ENCODE measurements around the gene TEX28. TPM values are rescaled to one million over a fixed set of nuclear protein-coding genes. Genes with fewer than 3 reads are reported as not detected.
"Not testable (repeated sequence)": the region's sequence is repeated elsewhere in the genome, so short reads cannot be mapped to it uniquely, and the experiment has no call there.

TEX28 gene, protein sequence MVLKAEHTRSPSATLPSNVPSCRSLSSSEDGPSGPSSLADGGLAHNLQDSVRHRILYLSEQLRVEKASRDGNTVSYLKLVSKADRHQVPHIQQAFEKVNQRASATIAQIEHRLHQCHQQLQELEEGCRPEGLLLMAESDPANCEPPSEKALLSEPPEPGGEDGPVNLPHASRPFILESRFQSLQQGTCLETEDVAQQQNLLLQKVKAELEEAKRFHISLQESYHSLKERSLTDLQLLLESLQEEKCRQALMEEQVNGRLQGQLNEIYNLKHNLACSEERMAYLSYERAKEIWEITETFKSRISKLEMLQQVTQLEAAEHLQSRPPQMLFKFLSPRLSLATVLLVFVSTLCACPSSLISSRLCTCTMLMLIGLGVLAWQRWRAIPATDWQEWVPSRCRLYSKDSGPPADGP
- polyA plus RNA-seq (2013, experiment 1 of 4), result not detected
- polyA plus RNA-seq (2013, experiment 2 of 4), result not detected
- not detected for polyA plus RNA-seq (2013, experiment 3 of 4)
- not detected for polyA plus RNA-seq (2013, experiment 4 of 4)

GRCh38 chrX:154294791-154295574 lies at the start of gene TEX28:
TSS of gene TEX28 (minus strand) at chrX:154295124. CDS start at chrX:154292117, 3,007 bp downstream.
- Histone ChIP-seq H3K9me3 (ENCODE audit: control insufficient read depth, low read length) (no peaks in the 10 kb centered on the region), H3K27me3 (ENCODE audit: control insufficient read depth, insufficient read depth, low read length, poor library complexity, severe bottlenecking) (no peaks in the 10 kb centered on the region), H3K36me3 (ENCODE audit: control insufficient read depth, insufficient read depth, low read length) (no peaks in the 10 kb centered on the region), H3K27ac (ENCODE audit: insufficient read depth, low read depth, low read length, poor library complexity, severe bottlenecking) (no peak within 1 kb of the TSS), H3K4me1 (ENCODE audit: control insufficient read depth, insufficient read depth, low read length) (no peaks in the 10 kb centered on the region), H3K4me3 (ENCODE audit: insufficient read depth, low read depth, low read length) (no peak within 1 kb of the TSS)
- 92 to 95% methylated on average over 29 to 35 of the region's 39 CpGs for WGBS, 2 experiments

DNA sequence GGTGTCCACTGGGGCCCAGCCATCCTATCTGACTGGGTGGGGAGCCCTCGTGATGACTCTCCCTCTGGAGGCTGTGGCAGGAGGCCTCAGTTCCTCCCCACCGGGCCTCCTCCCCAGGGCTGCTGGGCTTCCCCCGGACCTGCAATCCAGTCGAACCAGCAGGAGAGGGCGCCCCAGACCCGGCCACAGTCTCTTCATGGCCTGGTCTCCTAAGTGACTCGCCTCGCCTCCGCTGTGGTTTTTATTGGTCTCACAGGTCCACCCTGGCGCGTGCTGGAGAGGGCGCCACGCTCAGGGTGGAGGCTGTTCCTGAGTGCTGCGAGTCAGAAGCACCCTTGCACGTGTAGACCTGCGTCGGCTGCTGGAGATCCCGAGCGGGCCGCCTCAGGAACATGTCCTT lies 48.7 kb upstream of the TEX28 start:
- not testable (repeated sequence) for H3K27me3 ChIP-seq (ENCODE audit: control insufficient read depth, insufficient read depth, low read length, poor library complexity, severe bottlenecking); H3K4me1 ChIP-seq (ENCODE audit: control insufficient read depth, insufficient read depth, low read length); H3K27ac ChIP-seq (ENCODE audit: insufficient read depth, low read depth, low read length, poor library complexity, severe bottlenecking); H3K4me3 ChIP-seq (ENCODE audit: insufficient read depth, low read depth, low read length); H3K9me3 ChIP-seq (ENCODE audit: control insufficient read depth, low read length); H3K36me3 ChIP-seq (ENCODE audit: control insufficient read depth, insufficient read depth, low read length)
- WGBS, 2 experiments, result no CpG with 5 or more reads among the region's 20 CpGs

- H3K4me3 ChIP-seq (ENCODE audit: insufficient read depth, low read depth, low read length); H3K4me1 ChIP-seq (ENCODE audit: control insufficient read depth, insufficient read depth, low read length); H3K9me3 ChIP-seq (ENCODE audit: control insufficient read depth, low read length); H3K27ac ChIP-seq (ENCODE audit: insufficient read depth, low read depth, low read length, poor library complexity, severe bottlenecking); H3K27me3 ChIP-seq (ENCODE audit: control insufficient read depth, insufficient read depth, low read length, poor library complexity, severe bottlenecking); H3K36me3 ChIP-seq (ENCODE audit: control insufficient read depth, insufficient read depth, low read length): not testable (repeated sequence)
- no CpG with 5 or more reads among the region's 16 CpGs for WGBS, 2 experiments
Measured at GRCh38 chrX:154343063-154343462, 48.1 kb upstream of the TEX28 start.

GRCh38 chrX:154341399-154342298 lies 46.7 kb upstream of the TEX28 start:
- H3K4me1 ChIP-seq (ENCODE audit: control insufficient read depth, insufficient read depth, low read length); H3K9me3 ChIP-seq (ENCODE audit: control insufficient read depth, low read length); H3K36me3 ChIP-seq (ENCODE audit: control insufficient read depth, insufficient read depth, low read length); H3K4me3 ChIP-seq (ENCODE audit: insufficient read depth, low read depth, low read length); H3K27ac ChIP-seq (ENCODE audit: insufficient read depth, low read depth, low read length, poor library complexity, severe bottlenecking); H3K27me3 ChIP-seq (ENCODE audit: control insufficient read depth, insufficient read depth, low read length, poor library complexity, severe bottlenecking): not testable (repeated sequence)
- WGBS, 2 experiments, result 0 to 2% methylated on average over 10 to 12 of the region's 115 CpGs

DNA sequence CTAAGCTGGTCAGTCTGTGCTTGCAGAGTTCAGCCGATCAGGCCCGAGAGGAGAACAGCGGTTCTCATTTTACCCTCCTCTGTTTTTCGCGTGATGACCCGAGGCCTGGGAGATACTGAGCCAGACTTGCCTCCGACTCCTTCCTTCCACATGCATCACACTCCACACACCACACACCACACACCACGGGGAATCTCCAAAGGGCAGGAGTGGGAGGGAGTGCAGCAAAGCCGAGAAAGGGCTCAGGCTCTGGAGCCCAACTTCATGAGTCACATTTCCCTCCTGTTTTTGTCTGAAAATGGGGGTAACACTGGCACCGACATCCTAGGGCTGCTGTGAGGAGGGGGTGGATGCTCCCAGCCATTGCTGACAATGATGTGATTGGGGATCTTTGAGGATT lies 39.6 kb upstream of the TEX28 start:
- WGBS, 2 experiments, result 76 to 83% methylated on average over 10 of the region's 10 CpGs

DNA sequence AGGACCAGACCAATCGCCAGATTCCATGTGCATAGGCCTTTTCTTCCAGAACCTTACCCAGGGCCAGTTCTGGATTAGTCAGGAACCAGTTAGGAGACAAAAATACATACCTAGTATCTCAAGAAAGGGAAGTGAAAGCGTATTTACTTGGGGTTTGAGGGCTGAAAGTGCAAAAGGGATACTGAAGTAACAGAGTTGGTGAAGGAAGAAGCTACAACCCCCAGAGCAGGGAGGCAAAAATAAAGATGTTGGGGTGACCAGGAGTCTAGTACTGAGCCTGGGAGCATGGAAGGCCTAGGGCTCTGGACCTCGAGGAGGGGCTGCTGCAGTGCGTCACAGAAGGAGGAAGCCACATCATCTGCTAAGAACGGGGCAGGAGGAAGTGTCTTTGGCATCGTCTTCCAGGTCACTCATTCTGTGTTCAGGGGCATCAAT lies 38.9 kb upstream of the TEX28 start:
- H3K4me1 ChIP-seq (ENCODE audit: control insufficient read depth, insufficient read depth, low read length), result no peaks in the 10 kb centered on the region
- no peaks in the 10 kb centered on the region for H3K27me3 ChIP-seq (ENCODE audit: control insufficient read depth, insufficient read depth, low read length, poor library complexity, severe bottlenecking)
- 90 to 92% methylated on average over 6 of the region's 6 CpGs for WGBS, 2 experiments
- no peak overlapping the region for H3K27ac ChIP-seq (ENCODE audit: insufficient read depth, low read depth, low read length, poor library complexity, severe bottlenecking)
- H3K4me3 ChIP-seq (ENCODE audit: insufficient read depth, low read depth, low read length), result no peak overlapping the region
- no peaks in the 10 kb centered on the region for H3K9me3 ChIP-seq (ENCODE audit: control insufficient read depth, low read length)
- H3K36me3 ChIP-seq (ENCODE audit: control insufficient read depth, insufficient read depth, low read length), result no peaks in the 10 kb centered on the region

More for the DNA sequence above, 39.6 kb upstream of the TEX28 start:
- Histone ChIP-seq H3K36me3 (ENCODE audit: control insufficient read depth, insufficient read depth, low read length) (no peaks in the 10 kb centered on the region), H3K4me1 (ENCODE audit: control insufficient read depth, insufficient read depth, low read length) (no peaks in the 10 kb centered on the region), H3K4me3 (ENCODE audit: insufficient read depth, low read depth, low read length) (no peak overlapping the region), H3K27ac (ENCODE audit: insufficient read depth, low read depth, low read length, poor library complexity, severe bottlenecking) (no peak overlapping the region), H3K9me3 (ENCODE audit: control insufficient read depth, low read length) (no peaks in the 10 kb centered on the region), H3K27me3 (ENCODE audit: control insufficient read depth, insufficient read depth, low read length, poor library complexity, severe bottlenecking) (no peaks in the 10 kb centered on the region)

DNA sequence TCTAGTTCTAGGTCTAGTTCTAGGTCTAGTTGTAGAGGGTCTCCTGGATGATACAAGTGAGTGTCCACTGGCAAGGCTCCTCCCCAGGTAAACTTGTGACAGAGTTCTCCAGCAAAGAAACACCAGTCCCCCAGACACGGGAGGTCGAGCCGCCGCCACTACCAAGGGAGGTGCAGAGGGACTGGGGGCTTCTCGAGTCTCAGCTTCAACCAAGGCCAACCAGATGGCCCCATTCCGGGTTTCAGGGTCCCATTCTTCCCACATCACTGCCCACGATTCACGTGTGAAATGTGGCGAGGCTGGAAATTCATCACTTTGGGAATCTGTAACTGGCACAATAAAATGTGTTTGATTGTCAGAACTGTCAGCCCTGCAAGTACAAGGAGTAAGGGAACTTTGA lies 38.2 kb upstream of the TEX28 start:
- H3K4me3 ChIP-seq (ENCODE audit: insufficient read depth, low read depth, low read length), result no peak overlapping the region
- no peaks in the 10 kb centered on the region for H3K9me3 ChIP-seq (ENCODE audit: control insufficient read depth, low read length)
- H3K36me3 ChIP-seq (ENCODE audit: control insufficient read depth, insufficient read depth, low read length), result no peaks in the 10 kb centered on the region
- H3K4me1 ChIP-seq (ENCODE audit: control insufficient read depth, insufficient read depth, low read length), result no peaks in the 10 kb centered on the region
- 95 to 97% methylated on average over 9 of the region's 9 CpGs for WGBS, 2 experiments
- H3K27me3 ChIP-seq (ENCODE audit: control insufficient read depth, insufficient read depth, low read length, poor library complexity, severe bottlenecking), result no peaks in the 10 kb centered on the region
- no peak overlapping the region for H3K27ac ChIP-seq (ENCODE audit: insufficient read depth, low read depth, low read length, poor library complexity, severe bottlenecking)

GRCh38 chrX:154332561-154332960 lies 37.6 kb upstream of the TEX28 start:
- Histone ChIP-seq H3K4me3 (ENCODE audit: insufficient read depth, low read depth, low read length) (no peak overlapping the region), H3K9me3 (ENCODE audit: control insufficient read depth, low read length) (no peaks in the 10 kb centered on the region), H3K27ac (ENCODE audit: insufficient read depth, low read depth, low read length, poor library complexity, severe bottlenecking) (no peak overlapping the region), H3K4me1 (ENCODE audit: control insufficient read depth, insufficient read depth, low read length) (no peaks in the 10 kb centered on the region), H3K27me3 (ENCODE audit: control insufficient read depth, insufficient read depth, low read length, poor library complexity, severe bottlenecking) (no peaks in the 10 kb centered on the region), H3K36me3 (ENCODE audit: control insufficient read depth, insufficient read depth, low read length) (no peaks in the 10 kb centered on the region)
- WGBS, 2 experiments, result 94 to 97% methylated on average over 29 of the region's 29 CpGs

- Histone ChIP-seq H3K4me1 (ENCODE audit: control insufficient read depth, insufficient read depth, low read length) (no peaks in the 10 kb centered on the region), H3K36me3 (ENCODE audit: control insufficient read depth, insufficient read depth, low read length) (no peaks in the 10 kb centered on the region), H3K9me3 (ENCODE audit: control insufficient read depth, low read length) (no peaks in the 10 kb centered on the region), H3K27me3 (ENCODE audit: control insufficient read depth, insufficient read depth, low read length, poor library complexity, severe bottlenecking) (no peaks in the 10 kb centered on the region), H3K4me3 (ENCODE audit: insufficient read depth, low read depth, low read length) (no peak overlapping the region), H3K27ac (ENCODE audit: insufficient read depth, low read depth, low read length, poor library complexity, severe bottlenecking) (no peak overlapping the region)
- WGBS, 2 experiments, result 41 to 46% methylated on average over 10 of the region's 10 CpGs
Measured at GRCh38 chrX:154329294-154329693, 34.4 kb upstream of the TEX28 start.

Data from ectodermal cell (in vitro differentiated cells).